Eye (tissue), 1 donor: Measurements from ENCODE around the gene CDH16.
"Not testable (repeated sequence)": the region's sequence is repeated elsewhere in the genome, so short reads cannot be mapped to it uniquely, and the experiment has no call there.

Source experiments
- DNase-seq: peaks from one replicate; pipeline ENCODE4 v3.0.0-alpha.2; 2015

The CDH16 gene

GRCh38 chr16:66891797-66892196, 26.9 kb downstream of the CDH16 start:
- DNase-seq = no peak

- no peak for DNase-seq
These were observed 27.3 kb downstream of the CDH16 start for GRCh38 chr16:66891360-66891759.

DNA sequence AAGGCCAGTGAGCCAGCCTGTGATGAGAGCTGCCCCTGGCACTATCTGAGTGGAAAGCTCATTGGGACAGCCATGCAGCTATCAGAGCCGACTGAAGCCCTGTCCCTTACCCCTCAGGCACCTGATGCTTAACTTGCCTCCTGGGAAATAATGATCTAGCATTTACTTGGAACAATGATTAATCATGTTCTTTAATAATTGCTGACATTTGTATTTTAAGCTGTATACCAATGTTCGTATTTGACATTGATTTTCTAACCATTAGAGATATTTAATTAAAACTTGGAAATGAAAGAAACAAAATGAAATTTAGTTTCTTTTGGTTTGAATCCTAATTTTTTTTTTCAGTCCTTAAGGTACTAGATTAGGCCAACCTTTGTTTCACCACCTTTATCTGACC, 27.9 kb downstream of the CDH16 start:
- no peak for DNase-seq

DNA sequence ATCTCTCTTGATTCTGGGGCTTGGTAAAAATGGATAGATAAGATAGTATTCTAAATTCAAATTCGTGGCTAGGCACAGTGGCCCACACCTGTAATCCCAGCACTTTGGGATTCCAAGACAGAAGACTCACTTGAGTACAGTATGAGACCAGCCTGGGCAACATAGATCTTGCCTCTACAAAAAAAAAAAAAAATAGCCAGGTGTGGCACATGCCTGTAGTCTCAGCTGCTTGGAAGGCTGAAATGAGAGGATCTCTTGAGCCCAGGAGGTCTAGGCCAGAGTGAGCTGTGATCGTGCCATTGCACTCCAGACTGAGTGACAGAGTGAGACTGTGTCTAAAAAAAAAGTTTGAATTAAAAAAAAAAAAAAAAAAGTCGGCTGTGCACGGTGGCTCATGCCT, 29.1 kb downstream of the CDH16 start:
- no peak for DNase-seq

GRCh38 chr16:66888647-66889615, 29.8 kb downstream of the CDH16 start:
- no peak for DNase-seq

GRCh38 chr16:66886914-66887313, 31.8 kb downstream of the CDH16 start:
- no peak for DNase-seq

DNA sequence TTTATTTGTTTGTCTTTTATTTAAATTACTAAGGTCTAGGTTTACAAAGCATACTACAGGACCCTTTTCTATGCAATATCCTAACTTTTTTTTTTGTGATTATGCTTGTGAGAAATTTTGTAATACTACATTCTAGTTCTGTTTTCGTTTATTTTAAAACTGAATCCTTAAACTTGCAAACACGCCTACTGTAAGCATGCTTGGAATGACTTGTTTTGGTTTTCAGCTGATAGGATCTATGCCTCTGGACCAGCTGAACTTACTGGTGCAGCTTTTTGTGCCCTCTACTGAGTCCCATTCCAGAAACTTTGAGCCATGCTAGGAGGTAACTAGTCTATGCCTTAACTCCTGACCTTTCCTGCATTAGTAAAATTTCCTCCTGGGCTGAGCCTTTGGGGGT, 32.4 kb downstream of the CDH16 start:
- DNase-seq = no peak

DNA sequence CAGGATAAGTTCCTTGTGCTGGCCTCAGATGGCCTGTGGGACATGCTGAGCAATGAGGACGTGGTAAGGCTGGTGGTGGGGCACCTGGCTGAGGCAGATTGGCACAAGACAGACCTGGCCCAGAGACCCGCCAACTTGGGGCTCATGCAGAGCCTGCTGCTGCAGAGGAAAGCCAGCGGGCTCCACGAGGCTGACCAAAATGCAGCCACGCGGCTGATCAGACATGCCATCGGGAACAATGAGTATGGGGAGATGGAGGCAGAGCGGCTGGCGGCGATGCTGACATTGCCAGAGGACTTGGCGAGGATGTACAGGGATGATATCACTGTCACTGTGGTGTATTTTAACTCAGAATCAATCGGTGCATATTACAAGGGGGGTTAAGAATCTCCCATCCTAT, 33.2 kb downstream of the CDH16 start:
- DNase-seq = no peak

- DNase-seq = no peak
These were observed 36.0 kb downstream of the CDH16 start for GRCh38 chr16:66882702-66883101.

- no peak for DNase-seq
These were observed 36.6 kb downstream of the CDH16 start for GRCh38 chr16:66881964-66882508.

DNA sequence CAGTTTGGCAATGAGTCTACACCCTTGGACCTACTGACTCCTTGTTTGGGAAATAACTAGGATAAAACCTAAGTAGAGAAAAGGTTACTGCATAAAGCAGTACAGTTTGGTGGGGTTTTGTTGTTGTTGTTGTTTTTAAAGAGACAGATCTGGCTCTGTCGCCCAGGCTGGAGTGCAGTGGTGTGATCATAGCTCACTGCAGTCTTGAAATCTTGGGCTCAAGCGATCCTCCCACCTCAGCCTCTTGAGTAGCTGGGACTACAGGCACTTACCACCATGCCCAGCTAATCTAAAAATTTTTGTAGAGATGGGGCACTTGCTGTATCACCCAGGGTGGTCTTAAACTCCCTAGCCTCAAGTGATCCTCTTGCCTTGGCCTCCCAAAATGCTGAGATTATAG, 37.1 kb downstream of the CDH16 start:
- DNase-seq = no peak

- DNase-seq = no peak
These were observed 37.7 kb downstream of the CDH16 start for GRCh38 chr16:66881014-66881417.

DNA sequence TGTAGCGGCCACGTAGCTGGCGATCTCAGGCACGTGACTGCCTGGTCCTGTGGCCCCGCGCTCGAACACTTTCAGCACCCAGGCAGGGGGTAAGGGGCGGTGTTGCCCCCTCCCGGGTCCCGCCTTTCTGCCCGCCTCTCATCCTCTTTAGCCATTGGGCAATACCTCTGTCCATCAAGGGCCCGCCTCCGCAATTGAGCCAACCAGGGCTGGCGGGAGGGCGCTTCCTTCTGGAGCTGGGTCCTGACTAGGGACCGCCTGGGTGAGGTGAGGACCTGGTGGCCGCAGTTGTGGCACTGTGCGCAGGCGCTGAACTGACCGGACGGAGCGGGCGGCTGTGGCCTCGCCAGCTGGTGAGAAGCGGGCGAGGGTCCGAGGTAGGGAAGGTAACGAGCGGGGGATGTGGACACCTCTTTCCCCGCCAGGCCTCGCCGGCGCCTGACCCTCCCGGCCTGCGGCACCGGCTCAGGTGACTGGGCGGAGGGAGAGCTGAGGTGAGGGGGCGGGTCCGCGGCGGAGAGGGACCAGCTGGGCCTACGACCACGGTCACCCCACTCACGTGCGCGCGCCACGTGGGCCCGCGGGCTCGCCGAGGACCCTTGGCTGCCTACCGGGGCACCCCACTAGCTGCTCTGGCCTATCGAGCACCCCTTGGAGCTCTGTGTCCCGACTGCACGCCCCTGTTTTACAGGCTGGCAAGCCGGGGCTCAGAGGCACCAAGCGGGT, 38.2 kb downstream of the CDH16 start, which contains the start of gene PDP2:
Gene PDP2, plus strand, starts transcription at position 228 of the 726 bp plus-strand sequence. CDS start 3,770 bp downstream, outside the sequence.
- peak; percentile 98 for DNase-seq

DNA sequence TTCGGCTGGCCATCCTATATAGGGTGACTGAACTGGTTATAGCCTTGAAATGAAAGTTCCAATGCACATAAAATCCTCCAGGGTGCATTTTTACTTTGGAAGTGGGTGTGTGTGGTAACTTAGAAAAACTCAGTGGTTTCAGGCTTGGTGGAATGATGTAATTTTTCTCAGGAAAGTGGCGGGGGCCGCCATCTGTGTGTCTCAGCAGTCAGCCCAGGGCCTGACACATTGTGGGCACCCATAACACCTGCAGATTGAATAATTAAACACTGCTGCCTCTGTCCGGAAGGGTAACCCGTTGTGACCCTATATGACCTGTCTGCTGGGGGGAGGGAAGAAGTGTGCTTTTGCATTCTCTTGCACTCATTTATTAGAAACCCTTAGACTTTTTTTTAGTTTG, 40.6 kb downstream of the CDH16 start:
- no peak for DNase-seq

GRCh38 chr16:66874079-66874775, 44.5 kb downstream of the CDH16 start:
- DNase-seq = peak; percentile 51

GRCh38 chr16:66873685-66874055, 45.0 kb downstream of the CDH16 start:
- DNase-seq = no peak

GRCh38 chr16:66872943-66873684, 45.6 kb downstream of the CDH16 start:
- DNase-seq = peak; percentile 92

- no peak for DNase-seq
These were observed 46.1 kb downstream of the CDH16 start for GRCh38 chr16:66872559-66872942.

DNA sequence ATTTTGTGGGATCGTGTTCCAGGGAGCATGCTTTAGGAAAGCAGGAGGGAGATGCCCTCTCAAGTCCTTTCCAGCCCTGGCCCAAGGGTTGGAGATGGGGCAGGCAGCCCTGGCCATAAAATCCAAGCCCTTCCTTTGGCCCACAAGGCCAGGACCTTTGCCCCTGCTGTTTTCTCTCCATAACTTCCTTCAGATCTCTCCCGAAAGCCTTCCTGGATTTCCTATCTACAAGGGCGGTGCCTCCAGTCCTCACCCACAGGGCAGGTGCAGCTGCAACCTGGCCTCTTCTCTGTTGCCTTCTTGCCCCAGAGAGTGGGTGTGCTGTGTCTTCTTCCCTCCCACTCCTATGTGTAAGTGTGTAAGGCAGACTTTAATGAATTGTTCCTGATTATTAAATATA, 46.8 kb downstream of the CDH16 start:
- no peak for DNase-seq

GRCh38 chr16:66871363-66871762, 47.3 kb downstream of the CDH16 start:
- DNase-seq = not testable (repeated sequence)

DNA sequence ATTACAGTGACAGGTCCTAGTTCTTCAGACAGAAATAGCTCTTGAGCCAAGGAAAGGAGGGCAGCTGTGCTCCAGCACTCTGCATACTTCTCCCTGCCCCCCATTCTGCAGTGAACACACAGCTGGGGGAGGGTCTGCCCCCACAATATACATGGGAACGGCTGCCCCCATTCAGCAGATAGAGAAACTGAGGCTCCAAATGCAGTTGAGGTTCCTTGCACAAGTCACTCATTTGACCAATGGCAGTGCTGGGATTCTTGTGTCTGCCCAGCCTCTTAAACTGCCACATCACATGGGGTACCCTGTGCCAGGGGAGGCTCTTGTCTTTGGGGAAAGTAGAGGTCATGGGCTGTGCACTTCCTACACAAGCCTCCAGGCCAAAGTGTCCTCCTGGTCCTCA, 49.3 kb downstream of the CDH16 start:
- no peak for DNase-seq

- no peak for DNase-seq
These were observed 55.0 kb downstream of the CDH16 start for GRCh38 chr16:66863707-66864106.
